ENCODE data around the gene C13orf42.

Gene C13orf42

GRCh38 chr13:51118809-51119431, 7.8 kb upstream of the C13orf42 start:
- Histone ChIP-seq H3K27ac (no peak overlapping the region), H3K4me3 (no peak overlapping the region)
- no peak for TF ChIP-seq CTCF (IDR thresholded peaks at IDR 0.05)
- no peak for DNase-seq (ENCODE audit: low spot score)

GRCh38 chr13:51113969-51114368, 2.9 kb upstream of the C13orf42 start:
- no peak overlapping the region for H3K4me3 ChIP-seq
- TF ChIP-seq CTCF (IDR thresholded peaks at IDR 0.05): no peak

GRCh38 chr13:51113186-51113881, 2.3 kb upstream of the C13orf42 start:
- no peak overlapping the region for H3K27ac ChIP-seq
- TF ChIP-seq CTCF (IDR thresholded peaks at IDR 0.05): no peak
- no peak overlapping the region for H3K4me3 ChIP-seq
- DNase-seq (ENCODE audit: low spot score): no peak

More at GRCh38 chr13:51113969-51114368, 2.9 kb upstream of the C13orf42 start:
- no peak overlapping the region for H3K27ac ChIP-seq
- no peak for DNase-seq (ENCODE audit: low spot score)

GRCh38 chr13:51112771-51113170, 1.7 kb upstream of the C13orf42 start:
- Histone ChIP-seq H3K27ac (no peak overlapping the region), H3K4me3 (no peak overlapping the region)
- DNase-seq (ENCODE audit: low spot score): no peak
- TF ChIP-seq CTCF (IDR thresholded peaks at IDR 0.05): no peak

GRCh38 chr13:51111997-51112396, 923 bp upstream of the C13orf42 start:
- no peak for TF ChIP-seq CTCF (IDR thresholded peaks at IDR 0.05)
- Histone ChIP-seq H3K27ac (no peak overlapping the region), H3K4me3 (no peak overlapping the region)
- DNase-seq (ENCODE audit: low spot score): no peak

GRCh38 chr13:51107996-51108395, 3.1 kb downstream of the C13orf42 start:
- Histone ChIP-seq H3K4me3 (no peak overlapping the region), H3K27ac (no peak overlapping the region)
- no peak for DNase-seq (ENCODE audit: low spot score)
- no peak for TF ChIP-seq CTCF (IDR thresholded peaks at IDR 0.05)

- Histone ChIP-seq H3K27ac (no peak overlapping the region), H3K4me3 (no peak overlapping the region)
- TF ChIP-seq CTCF (IDR thresholded peaks at IDR 0.05): no peak
- no peak for DNase-seq (ENCODE audit: low spot score)
Observed at GRCh38 chr13:51105046-51105445, 6.0 kb downstream of the C13orf42 start.
